GM18868 (cell line): ENCODE data around the gene ABLIM2.

Source experiments
- ATAC-seq: cut with Tn5 transposase; IDR thresholded peaks from one replicate; pipeline ENCODE4 v1.9.1; 2021; ENCODE audit warnings: mild to moderate bottlenecking, moderate library complexity; ENCODE audit not compliant: unreplicated experiment

ABLIM2 gene

DNA sequence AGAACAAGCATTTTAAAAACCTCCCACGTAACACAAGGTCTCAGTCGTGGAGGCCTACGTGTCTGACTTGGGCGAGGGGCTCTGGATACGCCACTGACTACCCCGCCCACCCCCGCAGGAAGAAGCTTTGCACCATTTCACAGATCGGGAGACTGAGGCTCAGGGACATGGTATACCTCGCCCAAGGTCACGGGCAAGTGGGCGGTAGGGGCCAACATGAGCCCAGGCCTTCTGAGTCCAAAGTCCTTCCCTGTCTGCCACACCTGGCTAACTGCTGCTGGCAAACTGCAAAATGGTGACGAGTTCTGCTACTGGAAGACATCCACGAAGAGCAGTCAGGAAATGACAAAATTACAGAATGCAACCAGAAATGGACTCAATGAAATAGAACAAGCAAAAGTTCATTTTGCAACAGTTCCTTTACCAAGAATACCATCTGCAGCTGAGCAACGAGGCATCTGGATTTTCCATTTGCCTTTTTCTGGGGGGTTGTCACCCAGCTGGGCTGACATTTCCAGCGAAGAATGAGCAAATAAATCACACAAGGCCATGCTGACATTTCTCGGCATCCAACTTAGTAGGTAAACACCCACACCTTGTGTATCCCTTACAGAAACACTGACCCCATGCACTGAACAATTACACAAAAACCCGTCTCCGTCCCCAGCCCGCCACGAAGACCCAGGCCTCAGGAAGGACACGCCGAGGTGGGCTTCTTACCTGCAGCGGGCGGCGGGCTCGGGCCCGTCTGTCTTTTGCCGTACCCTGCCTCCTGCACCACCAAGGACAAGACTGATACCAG is 148.7 kb downstream of the ABLIM2 start:
- no peak for ATAC-seq

DNA sequence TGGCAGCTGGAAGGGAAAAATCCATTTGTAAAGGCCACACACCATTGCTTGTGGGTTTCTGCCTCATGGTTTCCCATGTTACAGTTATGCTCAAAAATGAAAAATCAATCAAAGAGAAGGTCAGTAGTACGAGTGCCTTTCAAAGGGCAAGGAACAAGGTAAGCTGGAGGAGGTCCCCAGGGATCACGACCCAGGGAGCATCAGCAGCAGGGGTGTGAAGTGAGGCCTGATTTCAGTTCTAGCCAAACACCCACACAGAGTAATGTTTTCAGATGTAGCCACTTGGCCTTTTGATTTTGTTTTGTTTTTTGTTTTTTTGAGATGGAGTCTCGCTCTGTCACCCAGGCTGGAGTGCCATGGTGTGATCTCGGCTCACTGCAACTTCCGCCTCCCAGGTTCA is 149.5 kb downstream of the ABLIM2 start:
- no peak for ATAC-seq

DNA sequence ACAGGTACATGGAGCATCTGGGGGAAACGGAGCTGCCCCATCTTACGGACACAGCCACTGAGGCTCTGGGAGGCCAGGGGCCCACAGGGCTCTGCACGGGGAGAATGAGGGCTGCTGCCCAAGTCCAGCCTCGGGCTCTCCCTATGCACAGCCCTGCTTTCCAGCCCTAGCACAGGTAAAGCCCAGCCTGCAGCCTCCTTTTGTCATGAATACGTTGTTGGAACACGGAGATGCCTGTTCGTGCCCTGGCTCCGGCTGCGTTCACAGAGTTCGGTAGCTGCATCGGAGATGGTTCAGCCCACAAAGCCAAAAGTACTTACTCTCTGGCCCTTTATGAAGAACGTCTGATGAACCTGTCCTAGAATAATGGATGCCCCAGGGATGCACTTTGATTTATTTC is 150.2 kb downstream of the ABLIM2 start:
- no peak for ATAC-seq

DNA sequence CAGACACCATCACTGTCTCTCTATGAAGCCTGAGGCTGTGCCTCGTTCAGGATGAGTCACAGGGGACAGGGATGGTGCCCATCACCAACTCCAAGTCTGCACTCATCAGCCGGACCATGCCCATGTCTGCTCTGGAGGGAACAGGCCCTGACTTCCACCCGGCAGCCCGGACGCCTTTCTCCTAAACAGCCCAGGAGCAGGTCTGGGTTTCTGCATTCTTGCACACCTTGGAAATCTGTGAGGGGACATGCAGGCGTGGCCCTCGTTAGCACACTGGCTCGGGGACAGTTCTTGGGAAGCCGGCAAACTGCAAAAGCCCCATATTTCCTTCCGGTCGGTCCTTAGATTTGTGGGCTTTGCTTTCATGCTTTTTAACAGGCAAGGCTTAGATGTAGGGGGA is 151.0 kb downstream of the ABLIM2 start:
- ATAC-seq: no peak

DNA sequence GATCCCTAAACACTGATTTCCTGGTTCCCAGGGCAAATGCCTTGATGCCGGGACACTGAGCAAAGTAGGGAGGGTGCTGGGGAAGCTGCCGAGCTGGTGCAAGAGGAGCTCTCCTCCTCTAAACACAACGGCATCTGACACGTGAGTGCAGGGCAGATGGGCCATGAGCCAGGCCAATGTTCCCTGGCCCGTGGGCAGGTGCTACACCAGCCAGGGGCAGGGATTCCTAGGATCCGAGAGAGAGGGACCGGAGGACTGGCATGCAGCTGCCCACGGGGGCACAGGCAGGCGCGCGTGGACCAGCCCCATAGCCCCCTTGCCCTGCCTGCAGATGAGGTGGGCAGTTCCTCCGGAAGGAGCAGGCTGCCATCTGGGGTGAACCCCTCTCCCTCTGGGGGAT is 152.1 kb downstream of the ABLIM2 start:
- ATAC-seq: no peak

DNA sequence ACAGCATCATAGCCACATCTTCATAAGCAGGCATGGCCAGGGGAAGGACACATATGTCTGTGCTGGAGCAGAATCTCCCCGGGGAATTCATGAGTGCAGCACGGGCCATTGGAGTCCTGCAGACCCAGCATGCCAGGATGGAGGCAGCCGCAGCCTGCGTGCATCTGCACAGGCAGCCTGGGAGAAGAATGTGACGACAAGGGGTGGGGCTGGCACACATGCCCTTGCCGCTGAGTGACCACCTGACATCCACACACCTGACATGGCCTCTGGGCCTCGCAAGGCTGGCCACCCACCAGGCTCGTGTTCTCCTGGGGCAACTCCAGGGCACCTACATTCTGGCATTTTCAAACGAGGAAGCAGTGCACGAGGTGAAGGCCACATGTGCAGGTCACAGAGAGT is 152.8 kb downstream of the ABLIM2 start:
- ATAC-seq: no peak

DNA sequence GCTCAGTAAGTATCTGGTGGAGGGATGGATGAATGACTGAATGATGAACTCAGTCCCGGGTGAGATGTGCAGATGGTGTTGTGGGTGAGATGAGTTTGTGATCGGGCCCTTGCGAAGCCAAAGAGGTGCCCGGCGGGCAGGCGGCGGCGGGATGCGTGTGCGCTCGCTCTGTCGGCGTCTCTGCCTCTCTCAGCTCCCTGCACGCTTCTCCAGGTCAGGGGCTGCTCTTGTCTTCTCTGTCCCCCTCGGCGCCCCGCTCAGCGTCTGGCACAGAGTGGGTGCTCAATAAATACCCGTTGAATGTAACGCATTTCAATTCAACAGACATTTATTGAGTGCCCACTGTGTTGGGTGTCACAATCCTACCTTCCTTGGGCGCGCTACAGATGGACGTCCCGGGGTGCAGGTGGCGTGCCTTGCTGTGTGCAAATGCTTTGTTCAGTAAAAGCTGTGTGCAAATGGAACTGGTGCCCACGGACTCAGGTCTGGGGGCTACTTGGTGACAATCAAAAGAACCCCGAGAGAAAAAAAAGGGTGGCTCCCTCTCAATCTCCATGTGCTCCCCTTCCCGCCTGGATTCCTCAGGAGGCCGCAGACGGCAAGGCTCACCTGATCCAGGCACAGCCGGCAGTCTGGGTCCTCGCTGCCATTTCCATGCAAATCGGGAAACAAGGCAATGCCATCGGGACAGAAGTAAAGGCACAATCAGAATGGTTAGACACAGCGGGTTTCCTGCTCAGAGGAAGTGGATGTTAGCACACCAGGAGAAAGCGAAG is 153.4 kb downstream of the ABLIM2 start:
- ATAC-seq: no peak

DNA sequence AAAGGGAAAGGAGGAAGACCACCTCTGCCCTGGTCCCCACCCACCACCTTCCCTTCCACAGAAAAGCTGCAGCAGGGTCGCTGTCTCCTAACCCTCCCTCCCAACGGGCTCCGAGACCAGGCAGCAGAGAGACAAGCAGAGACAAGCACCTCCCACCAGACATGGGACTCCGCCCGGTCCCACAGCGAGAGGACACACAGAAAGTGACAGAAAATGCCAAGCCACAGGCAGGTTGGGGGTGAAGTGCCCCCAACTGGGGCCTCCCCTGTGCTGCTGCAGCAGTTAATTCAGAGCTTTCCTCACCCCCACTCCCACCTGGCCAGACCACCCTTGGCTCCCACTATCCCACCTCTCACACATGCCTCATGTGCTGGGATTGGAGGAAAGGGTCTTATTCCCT is 154.5 kb downstream of the ABLIM2 start:
- ATAC-seq: no peak

DNA sequence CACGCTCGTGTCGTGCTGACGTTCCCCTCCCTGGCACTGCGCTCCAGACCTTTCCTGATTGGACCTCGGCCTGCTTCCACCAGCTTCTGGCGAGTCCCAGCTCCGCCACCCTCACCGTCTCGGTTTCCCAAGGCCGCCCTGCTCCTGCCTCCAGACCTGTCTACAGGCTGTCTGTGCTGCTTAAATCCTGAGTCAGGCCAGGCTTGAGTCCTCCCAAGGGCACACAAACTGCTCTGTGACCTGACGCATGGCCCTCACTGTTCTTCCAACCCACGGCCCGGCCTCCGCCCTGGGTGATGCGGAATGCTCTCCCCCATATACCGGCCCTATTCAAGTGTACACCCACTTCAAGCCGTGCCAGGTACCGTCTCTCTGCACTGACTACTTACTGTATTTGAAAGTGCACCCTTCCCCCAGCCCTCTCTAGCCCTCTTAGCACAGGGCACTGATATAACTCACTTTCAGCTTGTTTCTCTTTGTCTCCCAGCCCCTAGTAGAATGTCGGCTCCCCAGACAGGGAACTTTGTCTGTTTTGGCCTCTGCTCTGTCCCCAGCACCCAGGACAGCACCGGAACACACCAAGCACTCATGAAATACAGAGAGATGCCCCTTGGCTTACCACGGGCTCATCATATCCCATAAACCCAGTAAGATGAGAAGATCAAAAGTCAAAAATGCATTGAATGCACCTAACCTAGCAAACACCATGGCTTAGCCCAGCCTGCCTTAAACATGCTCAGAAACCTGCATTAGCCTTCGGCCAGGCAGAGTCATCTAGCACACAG is 155.9 kb downstream of the ABLIM2 start:
- no peak for ATAC-seq

DNA sequence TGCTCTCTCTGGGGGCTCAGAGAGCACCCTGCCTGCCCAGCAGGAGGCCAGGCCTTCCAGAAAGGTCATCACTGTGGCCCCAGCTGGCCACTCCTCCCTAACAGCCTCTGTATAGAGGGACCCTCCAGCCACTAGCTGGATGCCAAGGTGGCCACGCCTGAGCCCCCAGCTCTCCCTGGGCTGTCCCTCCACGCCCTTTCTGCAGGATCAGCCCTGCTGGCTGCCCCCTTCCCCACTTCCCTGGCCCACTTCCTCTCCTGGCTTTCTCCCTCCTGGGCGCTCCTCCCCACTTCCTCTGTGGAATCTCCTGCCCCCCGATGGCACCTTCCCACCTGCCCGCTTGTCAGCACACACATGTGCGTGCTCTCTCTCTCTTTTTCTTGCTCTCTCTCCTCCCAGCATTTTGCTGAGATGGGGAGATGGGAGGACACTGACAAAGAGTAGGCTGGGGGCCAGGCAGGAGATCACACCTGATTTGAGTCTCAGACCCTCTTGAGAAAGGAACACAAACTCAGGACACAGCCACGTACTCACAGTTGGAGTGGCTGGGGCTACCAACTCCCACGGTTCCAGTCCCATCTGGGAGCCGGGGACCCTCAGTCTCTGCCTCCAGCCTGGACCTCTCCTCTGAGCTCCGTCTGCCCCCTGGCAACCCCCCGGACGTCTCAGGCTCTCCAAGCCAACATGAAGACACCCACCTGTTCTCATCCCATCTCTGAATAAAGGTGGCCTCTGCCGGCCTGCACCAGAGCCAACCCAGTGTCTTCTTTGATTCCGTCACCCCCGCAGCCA is 156.9 kb downstream of the ABLIM2 start:
- no peak for ATAC-seq

DNA sequence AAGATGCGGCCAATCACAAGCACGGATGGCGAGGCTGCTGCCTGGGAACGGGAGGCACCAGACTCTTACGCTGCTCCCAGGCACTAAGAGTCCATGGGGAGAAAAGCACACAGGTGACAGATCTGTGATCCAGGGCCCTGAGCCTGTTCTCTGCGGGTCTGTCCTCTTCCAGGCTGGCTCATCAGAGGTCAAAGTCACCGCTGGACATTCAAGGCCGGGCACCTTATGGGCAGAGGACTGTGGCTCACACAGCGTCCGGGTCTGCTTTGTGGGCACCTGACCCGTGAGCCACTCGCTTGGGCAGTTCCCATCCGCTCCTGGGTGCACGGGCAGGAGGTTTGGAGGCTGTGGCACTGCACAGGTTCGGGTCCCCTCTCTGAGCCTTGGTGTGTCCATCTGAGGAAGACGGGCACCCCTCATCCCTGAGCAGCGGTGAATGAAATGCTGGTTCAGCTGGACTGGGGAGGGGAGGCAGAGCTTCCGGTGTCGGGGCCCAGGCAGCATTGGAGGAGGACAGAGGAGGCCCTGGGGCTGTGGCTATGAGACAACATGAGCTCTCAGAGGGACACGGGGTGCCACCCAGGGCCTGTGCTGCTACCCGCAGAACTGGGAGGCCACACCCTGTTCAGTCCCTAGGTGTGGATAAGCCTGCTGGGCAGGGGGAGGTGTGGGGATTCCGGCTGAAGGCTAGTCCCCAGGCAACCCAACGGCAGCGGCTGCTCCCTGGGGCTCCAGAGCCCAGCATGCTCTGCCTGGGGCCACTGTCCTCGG is 157.7 kb downstream of the ABLIM2 start:
- ATAC-seq: no peak

DNA sequence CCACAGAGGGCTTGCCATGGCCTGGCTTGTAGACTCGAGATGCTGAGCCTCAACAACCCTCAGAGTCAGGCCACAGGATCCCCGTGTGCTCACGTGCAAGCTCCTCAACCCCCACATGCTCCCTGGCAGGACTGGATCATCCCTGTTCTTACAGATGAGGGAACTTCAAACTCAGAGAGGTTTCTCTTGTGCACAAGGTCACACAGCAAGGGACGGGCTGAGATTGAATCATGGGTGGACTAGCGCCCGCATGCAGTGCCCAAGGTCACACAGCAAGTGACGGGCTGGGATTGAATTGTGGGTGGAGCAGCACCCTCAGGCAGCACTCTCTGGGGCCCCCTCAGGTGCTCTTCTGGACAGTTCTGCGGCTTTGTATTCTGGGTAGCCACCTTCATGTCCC is 158.4 kb downstream of the ABLIM2 start:
- ATAC-seq: no peak

DNA sequence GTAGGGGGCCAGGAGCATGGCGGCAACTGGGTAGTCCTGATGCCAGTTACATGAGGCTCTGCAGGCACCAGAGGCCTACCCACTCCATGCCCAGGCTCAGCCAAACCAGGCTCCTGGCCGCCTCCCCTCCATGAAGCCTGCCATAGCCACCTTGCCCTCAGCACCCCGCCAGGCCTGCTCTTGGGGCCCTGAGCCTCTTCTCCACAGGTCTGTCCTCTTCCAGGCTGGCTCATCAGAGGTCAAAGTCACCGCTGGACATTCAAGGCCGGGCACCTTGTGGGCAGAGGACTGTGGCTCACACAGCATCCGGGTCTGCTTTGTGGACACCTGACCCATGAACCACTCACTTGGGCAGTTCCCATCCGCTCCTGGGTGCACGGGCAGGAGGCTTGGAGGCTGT is 158.9 kb downstream of the ABLIM2 start:
- no peak for ATAC-seq

DNA sequence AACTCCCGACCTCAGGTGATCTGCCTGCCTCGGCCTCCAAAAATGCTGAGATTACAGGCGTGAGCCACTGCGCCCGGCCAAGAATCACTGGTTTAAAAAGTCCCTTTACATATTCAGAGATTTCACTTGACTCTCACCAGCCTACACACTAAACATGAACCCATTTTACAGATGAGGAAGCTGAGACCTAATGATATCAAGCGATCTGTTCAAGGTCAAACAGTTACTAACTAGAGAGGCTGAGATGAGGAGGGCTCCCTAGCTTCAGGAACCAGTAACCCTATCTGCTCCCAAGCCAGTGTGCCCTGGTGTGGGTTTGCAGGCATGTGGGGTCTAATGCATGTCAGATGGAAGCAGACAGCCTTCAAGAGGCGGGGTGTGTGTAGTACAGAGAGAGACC is 159.3 kb downstream of the ABLIM2 start:
- ATAC-seq: no peak

DNA sequence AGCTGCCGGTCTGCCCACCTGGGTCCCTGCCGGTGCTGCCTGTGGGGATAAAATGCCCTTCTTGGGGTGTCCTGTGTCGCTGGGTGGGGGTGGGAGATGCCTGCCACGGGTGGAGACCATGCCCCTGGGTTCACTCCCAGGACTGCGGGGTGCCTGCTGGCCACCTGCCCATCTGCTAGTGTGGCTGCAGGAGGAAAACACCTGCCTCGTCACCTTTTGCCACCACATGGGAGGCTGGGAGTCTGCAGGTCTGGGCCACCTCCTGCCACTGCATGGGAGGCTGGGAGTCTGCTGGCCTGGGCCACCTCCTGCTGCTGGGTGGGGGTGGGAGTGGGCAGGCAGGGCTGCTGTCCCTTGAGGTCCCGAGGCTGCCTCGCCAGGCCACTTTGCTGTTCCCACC is 160.2 kb downstream of the ABLIM2 start:
- ATAC-seq: no peak

DNA sequence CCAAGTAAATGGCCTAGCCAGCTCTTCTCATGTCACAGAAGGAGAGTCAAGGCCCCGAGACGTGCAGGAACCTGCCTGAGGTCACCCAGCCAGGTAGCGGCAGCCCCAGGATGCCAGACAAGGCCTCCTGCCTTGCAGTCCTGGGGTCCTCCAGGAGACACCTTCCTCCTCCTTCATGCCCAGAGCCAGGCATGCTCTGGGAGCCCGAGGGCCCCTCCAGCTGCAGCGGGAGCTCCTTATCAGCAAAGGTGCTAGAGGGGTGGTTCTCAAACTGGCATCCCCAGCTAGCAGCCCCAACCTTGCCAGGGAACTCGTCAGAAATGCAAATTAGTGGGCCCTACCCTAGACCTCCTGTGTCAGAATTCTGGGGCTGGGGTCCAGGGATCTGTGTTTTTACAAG is 162.7 kb downstream of the ABLIM2 start:
- ATAC-seq: no peak

DNA sequence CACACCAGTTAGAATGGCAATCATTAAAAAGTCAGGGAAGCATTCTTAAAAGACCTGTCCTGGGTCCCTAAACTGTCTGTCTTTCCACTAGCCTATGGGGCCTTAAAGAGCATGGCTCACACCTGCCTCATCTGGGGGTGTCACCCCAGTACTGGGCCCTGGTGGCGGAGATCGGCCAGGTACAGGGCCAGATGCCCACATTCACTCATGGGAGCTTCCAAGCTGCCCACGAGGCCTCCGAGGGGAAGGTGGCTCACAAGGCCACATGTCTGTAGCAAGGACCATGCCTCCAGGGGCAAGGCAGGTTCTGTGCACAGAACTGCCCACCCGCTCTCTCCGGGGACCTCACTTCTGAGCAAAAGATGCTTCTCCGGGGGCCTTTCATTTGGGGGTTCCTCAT is 163.5 kb downstream of the ABLIM2 start:
- ATAC-seq: no peak

DNA sequence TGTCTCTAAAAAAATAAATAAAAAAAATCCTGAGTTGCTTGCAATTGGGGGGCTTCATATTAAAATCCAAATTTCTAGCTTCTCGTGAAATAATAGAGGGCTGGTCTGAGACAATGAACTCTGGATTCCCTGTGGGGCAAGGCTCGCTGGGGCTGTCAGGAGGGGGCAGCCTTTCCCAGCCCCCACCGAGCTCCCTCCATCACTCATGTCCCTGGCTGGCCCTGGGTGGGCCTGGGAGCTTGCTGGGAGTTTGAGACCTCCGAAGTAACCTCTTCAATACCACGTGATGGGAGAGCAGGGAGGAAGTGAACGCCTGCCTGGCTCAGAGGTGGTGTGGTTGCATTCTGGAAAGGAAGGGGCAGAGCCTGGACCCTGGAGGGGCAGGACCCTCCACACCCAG is 164.9 kb downstream of the ABLIM2 start:
- ATAC-seq: no peak

DNA sequence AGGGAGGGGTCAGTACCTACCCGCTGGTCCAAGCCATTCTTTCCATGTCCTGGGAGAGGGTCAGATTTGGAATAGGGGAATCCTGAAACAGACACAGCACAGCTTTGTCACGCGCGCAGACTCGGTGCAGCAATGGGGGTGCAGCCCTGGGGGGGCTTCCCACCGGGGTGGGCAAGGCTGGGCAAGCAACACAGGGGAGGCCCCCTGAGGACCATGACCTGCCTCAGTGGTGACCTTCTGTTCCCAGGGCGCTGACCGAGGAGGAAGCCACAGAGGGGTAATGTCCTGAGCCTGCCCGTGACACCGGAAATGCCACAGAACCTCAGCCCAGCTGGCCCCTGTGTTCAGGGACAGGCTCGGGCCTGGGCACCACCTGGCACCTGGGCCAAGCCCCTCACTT is 165.8 kb downstream of the ABLIM2 start:
- no peak for ATAC-seq

DNA sequence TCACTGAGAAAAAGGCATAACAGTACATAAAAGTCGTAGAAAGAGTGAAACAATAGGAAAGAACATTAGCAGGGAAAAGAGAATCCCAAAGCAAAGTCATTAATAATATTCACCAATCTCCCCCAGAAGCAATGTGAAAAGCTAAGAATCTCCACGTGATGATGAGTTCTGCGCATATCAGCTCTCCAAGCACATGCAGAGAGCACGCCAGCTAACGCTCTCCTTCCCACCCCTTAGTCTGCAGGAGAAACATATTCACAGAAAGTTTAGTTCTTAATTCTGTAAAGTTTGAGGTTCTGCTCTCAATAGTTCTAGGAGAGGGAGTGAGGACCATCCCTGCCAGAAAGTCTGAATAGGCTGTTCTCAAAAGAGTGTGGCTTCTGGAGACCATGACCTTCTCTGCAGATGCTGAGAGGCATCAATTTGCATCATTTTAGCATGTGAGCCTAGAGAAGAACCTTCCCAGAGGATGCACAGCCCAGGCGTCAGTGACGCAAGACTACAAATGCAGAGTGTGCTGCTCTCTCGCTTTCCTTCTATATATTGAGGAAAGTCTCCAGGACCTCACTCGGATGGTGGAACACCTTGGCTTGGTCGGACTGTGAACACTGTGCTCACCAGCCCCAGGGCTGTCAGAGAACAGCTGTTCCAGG is 167.7 kb downstream of the ABLIM2 start:
- ATAC-seq: no peak
